H1 (cell line): ENCODE results near the gene JOSD2. TPM values are rescaled to one million over a fixed set of nuclear protein-coding genes. Genes with fewer than 3 reads are reported as not detected.
A peak's percentile ranks its signal among the peaks of the same experiment; 100 is the strongest.

Experiments
- CTCF ChIA-PET: fragments of 300-600 bp; sonication (Branson Sonifier 250); formaldehyde crosslinking; loops from one replicate; lab custom pipeline; 2021; ENCODE audit not compliant: partially characterized antibody; lab: Charles Lee
- POLR2A ChIA-PET: fragments of 300-600 bp; sonication (Branson Sonifier 250); formaldehyde crosslinking; loops from one replicate; lab custom pipeline; 2021; ENCODE audit warnings: inconsistent platforms; ENCODE audit not compliant: partially characterized antibody; lab: Charles Lee
- DNase-seq, 2 experiments: peaks; one replicate each; pipeline versions ENCODE4 v3.0.0 to v3.0.0-alpha.2; 2010 to 2022; ENCODE audit warnings: low spot score in 2 of 2, low read depth in 1 of 2, mixed read lengths in 1 of 2
- FAIRE-seq: peaks from 2 replicates; lab custom pipeline; 2011; peaks lifted over from hg19 to GRCh38; lab: Jason Lieb, UNC
- H2AFZ ChIP-seq: 2 replicates; pipeline ENCODE4 v1.8.1; 2012; ENCODE audit warnings: low read length, inconsistent platforms
- H2AK5ac ChIP-seq: 2 replicates; pipeline ENCODE4 v1.6.1; 2013; ENCODE audit warnings: low read depth, low read length
- H2BK120ac ChIP-seq: replicated peaks from 2 replicates; pipeline ENCODE3; 2013; ENCODE audit warnings: low read depth, low read length, inconsistent platforms
- H2BK12ac ChIP-seq: 2 replicates; pipeline ENCODE4 v1.6.1; 2013; ENCODE audit warnings: low read depth, low read length
- H2BK15ac ChIP-seq: 2 replicates; pipeline ENCODE4 v1.6.1; 2013; ENCODE audit warnings: low read length
- H2BK20ac ChIP-seq: 2 replicates; pipeline ENCODE4 v1.6.1; 2013; ENCODE audit warnings: low read length
- H2BK5ac ChIP-seq: 2 replicates; pipeline ENCODE4 v1.6.1; 2013; ENCODE audit warnings: low read depth, low read length
- H3K14ac ChIP-seq: 2 replicates; pipeline ENCODE4 v1.6.1; 2013; ENCODE audit warnings: inconsistent platforms; ENCODE audit not compliant: insufficient read length
- H3K18ac ChIP-seq: 2 replicates; pipeline ENCODE4 v1.6.1; 2013; ENCODE audit warnings: low read length; ENCODE audit errors: extremely low read depth
- H3K23ac ChIP-seq: 2 replicates; pipeline ENCODE4 v1.6.1; 2013; ENCODE audit warnings: inconsistent platforms; ENCODE audit not compliant: insufficient read length
- H3K23me2 ChIP-seq: 2 replicates; pipeline ENCODE4 v1.6.1; 2013; ENCODE audit warnings: low read depth, low read length
- H3K27ac ChIP-seq: 2 replicates; pipeline ENCODE4 v1.6.1; 2011; ENCODE audit warnings: low read depth, low read length, inconsistent platforms
- H3K27me3 ChIP-seq, 4 experiments: replicated peaks in 1 of 4; 1 replicate in 1 of 4; 2 replicates in 3 of 4; pipeline versions ENCODE4 v1.6.1 to v1.8.1; 2011 to 2013; ENCODE audit warnings: low read length in 3 of 4, mild to moderate bottlenecking in 3 of 4, inconsistent platforms in 2 of 4, mixed read lengths in 2 of 4, moderate library complexity in 1 of 4; ENCODE audit not compliant: control insufficient read depth in 3 of 4, insufficient read depth in 3 of 4; ENCODE audit errors: extremely low read depth in 1 of 4
- H3K36me3 ChIP-seq, 4 experiments: 2 replicates each; pipeline versions ENCODE4 v1.6.1 to v1.8.1; 2011 to 2013; ENCODE audit warnings: mild to moderate bottlenecking in 4 of 4, low read length in 3 of 4, moderate library complexity in 2 of 4, control low read depth in 1 of 4, inconsistent platforms in 1 of 4; ENCODE audit not compliant: insufficient read depth in 4 of 4, control insufficient read depth in 2 of 4
- H3K4ac ChIP-seq: replicated peaks from 2 replicates; pipeline ENCODE3; 2013; ENCODE audit warnings: low read length, low read depth, mixed read lengths, inconsistent platforms; ENCODE audit not compliant: insufficient read length
- H3K4me1 ChIP-seq, 4 experiments: replicated peaks in 1 of 4; 1 replicate in 1 of 4; 2 replicates in 3 of 4; pipeline versions ENCODE4 v1.6.1 to v1.8.1; 2011 to 2013; ENCODE audit warnings: low read length in 3 of 4, inconsistent platforms in 2 of 4, mixed read lengths in 1 of 4; ENCODE audit not compliant: insufficient read depth in 4 of 4, control insufficient read depth in 3 of 4
- H3K4me2 ChIP-seq, 2 experiments: 2 replicates each; pipeline versions ENCODE4 v1.6.1 to v1.8.1; 2011 to 2013; ENCODE audit warnings: low read depth in 2 of 2, low read length in 2 of 2, control low read depth in 1 of 2, inconsistent platforms in 1 of 2, mild to moderate bottlenecking in 1 of 2; ENCODE audit not compliant: insufficient read depth in 1 of 2
- H3K4me3 ChIP-seq, 4 experiments: fragments of 200-600, 300-600 bp in 1 of 4; sonication (generic), shearing (Covaris generic), sonication (Bioruptor Twin) in 1 of 4; 2 replicates each; pipeline versions ENCODE4 v1.5.1 to v1.8.1; 2011 to 2016; ENCODE audit warnings: low read length in 4 of 4, low read depth in 3 of 4, control low read depth in 2 of 4, inconsistent platforms in 2 of 4, mild to moderate bottlenecking in 2 of 4, mixed read lengths in 1 of 4, moderate library complexity in 1 of 4; ENCODE audit not compliant: insufficient read depth in 2 of 4; ENCODE audit errors: extremely low read depth in 1 of 4
- H3K56ac ChIP-seq: replicated peaks from 2 replicates; pipeline ENCODE3; 2013; ENCODE audit warnings: low read depth, mild to moderate bottlenecking, mixed read lengths, low read length, inconsistent platforms; ENCODE audit not compliant: insufficient read length
- H3K79me1 ChIP-seq: 2 replicates; pipeline ENCODE4 v1.6.1; 2013; ENCODE audit warnings: low read depth, low read length, control low read depth
- H3K79me2 ChIP-seq, 2 experiments: 2 replicates each; pipeline versions ENCODE4 v1.6.1 to v1.8.1; 2012 to 2013; ENCODE audit warnings: low read length in 2 of 2, mild to moderate bottlenecking in 2 of 2, inconsistent platforms in 1 of 2; ENCODE audit not compliant: insufficient read depth in 2 of 2, control insufficient read depth in 1 of 2
- H3K9ac ChIP-seq, 4 experiments: replicated peaks in 1 of 4; 1 replicate in 1 of 4; 2 replicates in 3 of 4; pipeline versions ENCODE4 v1.6.1 to v1.8.1; 2011 to 2013; ENCODE audit warnings: low read depth in 3 of 4, low read length in 3 of 4, control low read depth in 2 of 4, mild to moderate bottlenecking in 2 of 4, moderate library complexity in 2 of 4, inconsistent platforms in 1 of 4; ENCODE audit errors: extremely low read depth in 1 of 4
- H3K9me3 ChIP-seq, 2 experiments: 2 replicates each; pipeline versions ENCODE4 v1.6.1 to v1.8.1; 2012 to 2013; ENCODE audit warnings: mild to moderate bottlenecking in 2 of 2, moderate library complexity in 2 of 2, control low read depth in 1 of 2, inconsistent platforms in 1 of 2, low read depth in 1 of 2, low read length in 1 of 2, mixed read lengths in 1 of 2; ENCODE audit not compliant: insufficient read depth in 2 of 2
- H4K20me1 ChIP-seq, 2 experiments: replicated peaks in 1 of 2; 2 replicates each; pipeline versions ENCODE3 to v1.8.1; 2011 to 2013; ENCODE audit warnings: inconsistent platforms in 2 of 2, low read length in 2 of 2, mild to moderate bottlenecking in 1 of 2; ENCODE audit not compliant: insufficient read depth in 2 of 2, control insufficient read depth in 1 of 2
- H4K5ac ChIP-seq: 2 replicates; pipeline ENCODE4 v1.6.1; 2013; ENCODE audit warnings: low read length, low read depth, mixed read lengths, inconsistent platforms; ENCODE audit not compliant: insufficient read length
- H4K8ac ChIP-seq: 2 replicates; pipeline ENCODE4 v1.8.0; 2013; ENCODE audit warnings: mild to moderate bottlenecking, moderate library complexity, low read length, inconsistent platforms; ENCODE audit not compliant: insufficient read depth; ENCODE audit errors: extremely low read depth
- H4K91ac ChIP-seq: replicated peaks from 2 replicates; pipeline ENCODE3; 2013; ENCODE audit warnings: low read length, mixed read lengths, inconsistent platforms; ENCODE audit not compliant: insufficient read length
- CBX8 ChIP-seq: fragments of 300-800, 300-1000 bp; sonication (generic); IDR thresholded peaks from 2 replicates; pipeline ENCODE4 v1.7.1; 2016; ENCODE audit warnings: low read depth, low read length, borderline replicate concordance
- EGR1 ChIP-seq: IDR thresholded peaks from 2 replicates; pipeline ENCODE4 v1.6.1; 2011; ENCODE audit warnings: low read depth, low read length, borderline replicate concordance
- EP300 ChIP-seq, 2 experiments: IDR thresholded peaks; 1 replicate in 1 of 2; 2 replicates in 1 of 2; pipeline ENCODE4 v1.6.1; 2011 to 2012; ENCODE audit warnings: low read depth in 2 of 2, low read length in 2 of 2, mild to moderate bottlenecking in 2 of 2, borderline replicate concordance in 1 of 2, inconsistent platforms in 1 of 2, moderate library complexity in 1 of 2
- KDM5A ChIP-seq: fragments of 200-600 bp; IDR thresholded peaks from 2 replicates; pipeline ENCODE4 v1.7.1; 2012; ENCODE audit warnings: mild to moderate bottlenecking, low read length, inconsistent platforms, mixed read lengths
- NRF1 ChIP-seq: IDR thresholded peaks from 2 replicates; pipeline ENCODE4 v1.6.1; 2011; ENCODE audit warnings: mild to moderate bottlenecking, low read depth, low read length, improper control_type of control experiment
- RAD21 ChIP-seq, 2 experiments: IDR thresholded peaks in 1 of 2; conservative IDR thresholded peaks in 1 of 2; 2 replicates each; pipeline ENCODE4 v1.6.1; 2011; ENCODE audit warnings: low read depth in 2 of 2, low read length in 2 of 2, improper control_type of control experiment in 1 of 2, inconsistent platforms in 1 of 2, mild to moderate bottlenecking in 1 of 2, moderate library complexity in 1 of 2
- SAP30 ChIP-seq: fragments of 300-600 bp; sonication (generic); IDR thresholded peaks from 2 replicates; pipeline ENCODE4 v1.7.1; 2012; ENCODE audit warnings: low read length, moderate library complexity, mild to moderate bottlenecking, inconsistent platforms; ENCODE audit not compliant: insufficient read depth, insufficient replicate concordance
- TCF12 ChIP-seq: IDR thresholded peaks from 2 replicates; pipeline ENCODE4 v1.6.1; 2011; ENCODE audit warnings: low read depth, mild to moderate bottlenecking, low read length
- USF2 ChIP-seq: IDR thresholded peaks from 2 replicates; pipeline ENCODE4 v1.6.1; 2011; ENCODE audit warnings: low read length, improper control_type of control experiment
- WGBS, 2 experiments: shearing (Covaris generic) in 1 of 2; methylation state at CpG; one replicate each; pipeline versions ENCODE4 v1.1.6 to v1.1.7; 2013 to 2015; ENCODE audit warnings: low lambda C conversion rate in 2 of 2, mixed read lengths in 2 of 2, inconsistent platforms in 1 of 2, low coverage in 1 of 2, missing lambda C conversion rate in 1 of 2; ENCODE audit not compliant: insufficient replicate concordance in 2 of 2, insufficient coverage in 1 of 2, insufficient read length in 1 of 2; ENCODE audit errors: extremely low coverage in 1 of 2, missing lambda C conversion rate in 1 of 2; 5-methylcytosine and 5-hydroxymethylcytosine counted together
- polyA plus RNA-seq, 7 experiments: library from polyadenylated mRNA; depleted of rRNA in 3 of 7; stranded (reverse) in 5 of 7; unstranded in 2 of 7; fragments of >200 nt in 5 of 7; fragments of 200-250 nt in 2 of 7; gene quantifications; 1 replicate in 5 of 7; 2 replicates in 1 of 7; 4 replicates in 1 of 7; pipeline versions ENCODE4 v1.2.1 to v1.2.3, GENCODE V29; 2011 to 2013; ENCODE audit warnings: missing spikeins in 2 of 7, mixed read lengths in 2 of 7
- total RNA-seq: library from RNA; stranded (reverse); fragmentation: NEBNext Ultra II Directional; extraction: Animal tissue kit (Norgen Biotek cat#: 25700); gene quantifications from 2 replicates; pipeline ENCODE4 v1.2.1, GENCODE V29; 2021

JOSD2 gene
- total and polyA plus RNA-seq, 2 of the 8 experiments (the other 6 are each of a cell fraction or from before 2014, with no cell fraction given), result 1.9 to 6.6 TPM

DNA sequence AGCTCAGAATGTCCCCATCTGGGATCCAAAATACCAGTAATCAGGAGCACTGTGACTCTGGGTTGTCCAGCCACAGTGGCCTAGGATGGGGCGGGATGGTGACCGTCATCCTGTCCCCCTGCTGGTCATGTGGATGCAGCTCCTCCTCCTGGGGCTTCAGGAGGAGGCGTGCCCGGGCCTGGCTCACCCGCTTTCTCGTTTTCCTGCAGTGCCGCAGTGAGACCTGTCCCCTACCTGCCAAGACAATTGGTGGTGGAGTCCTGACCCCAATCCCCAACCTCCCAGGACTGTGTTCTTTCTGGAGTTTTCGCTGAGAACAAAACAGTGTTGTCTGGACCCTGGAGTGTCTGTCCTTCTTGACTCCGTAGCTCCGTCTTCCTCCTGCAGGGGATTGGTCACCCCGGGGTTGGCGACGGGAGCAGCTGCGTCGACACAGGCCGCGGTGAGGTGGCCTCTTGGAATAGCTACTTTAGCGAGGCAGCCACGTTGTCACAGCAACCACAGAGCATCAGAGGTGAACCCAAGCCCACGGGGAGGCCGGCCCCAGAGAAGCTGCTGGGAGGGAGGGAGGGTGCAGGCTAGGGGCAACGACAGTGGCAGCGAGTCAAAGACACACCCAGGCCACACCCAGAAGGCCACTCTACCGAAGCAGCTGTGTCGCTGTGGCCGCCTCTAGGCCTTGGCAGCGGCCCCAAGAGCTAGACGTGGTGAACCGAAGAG, 44.8 kb downstream of the JOSD2 start:
- Histone ChIP-seq H3K4me2 (peak overlapping the region in 1 of 2 experiments; percentile 51; a peak in 3 of 4 replicates), H3K36me3 (no peaks in the 10 kb centered on the region), H3K14ac (no peak overlapping the region), H4K5ac (no peak overlapping the region), H2BK20ac (peak overlapping the region; percentile 72; the same call in 1 of the 2 replicates), H3K4ac (no peak overlapping the region), H3K56ac (no peak overlapping the region), H4K91ac (no peak overlapping the region), H3K18ac (no peak overlapping the region), H3K79me1 (no peaks in the 10 kb centered on the region), H2AFZ (peak overlapping the region; percentile 91; the same call in 1 of the 2 replicates), H3K23ac (no peak overlapping the region), H3K79me2 (no peaks in the 10 kb centered on the region), H4K20me1 (no peaks in the 10 kb centered on the region), H2BK15ac (no peak overlapping the region; the same call in 1 of the 2 replicates), H3K9ac (0 out of 7 replicates have a peak overlapping the region, but pooled peaks of 1 of the 4 experiments have one; percentile 8), H3K4me3 (no peak overlapping the region), H2BK5ac (peak overlapping the region; percentile 63; the same call in 1 of the 2 replicates), H3K4me1 (peaks cover 0 to 8% (median 4%) of the 10 kb centered on the region in 4 experiments; a peak in 5 of 7 replicates), H2BK12ac (peak overlapping the region; percentile 87; the same call in 1 of the 2 replicates), H4K8ac (peak overlapping the region; percentile 85; the same call in 1 of the 2 replicates), H3K27me3 (no peaks in the 10 kb centered on the region; a peak in 1 of 7 replicates), H3K27ac (no peak overlapping the region), H3K9me3 (no peaks in the 10 kb centered on the region), H2BK120ac (no peak overlapping the region), H2AK5ac (no peak overlapping the region), H3K23me2 (no peaks in the 10 kb centered on the region)
- POLR2A ChIA-PET, result interaction anchor here (0.6 to 2.0 kb wide), 10 partner anchors 9 to 133 kb away, joined by 3 to 8 read pairs (median 4); partner anchors contain the start of genes EMC10, NR1H2 and POLD1
- DNase-seq (peak in 1 of 2 experiments; percentile 82), FAIRE-seq (no peak)
- CTCF ChIA-PET, result interaction anchor here (0.6 to 4.0 kb wide), 28 partner anchors 9 to 1774 kb away, joined by 3 to 19 read pairs (median 4); no protein-coding TSS in a partner anchor
- 59% methylated on average over 27 of the region's 29 CpGs; no CpG with 5 or more reads in 1 of the 2 experiments for WGBS, 2 experiments
- peak; percentile 38 to 47; a peak in 2 of 4 replicates for TF ChIP-seq RAD21 (IDR thresholded peaks at IDR 0.05 in 1 of 2, conservative IDR thresholded peaks at IDR 0.05 in 1 of 2; ENCODE audit: low read depth in 2 of 2, low read length in 2 of 2)
- TF ChIP-seq USF2, result no peak
- no peak for TF ChIP-seq NRF1
- TF ChIP-seq TCF12, result no peak
- TF ChIP-seq KDM5A, result no peak
- TF ChIP-seq CBX8, result no peak
- no peak for TF ChIP-seq EGR1
- no peak for TF ChIP-seq EP300 (IDR thresholded peaks at IDR 0.05; ENCODE audit: borderline replicate concordance in 1 of 2, low read depth in 2 of 2, low read length in 2 of 2)
- TF ChIP-seq SAP30, result no peak
